GM12873 (cell line): ENCODE results near the gene FBXO42.

ENCODE experiments used
- TF ChIP-seq, protein P1 (sequence below): IDR thresholded peaks from 2 replicates; pipeline ENCODE4 v1.5.1; 2012; ENCODE audit warnings: low read depth, mild to moderate bottlenecking, moderate library complexity, low read length, control low read depth; ENCODE audit not compliant: insufficient read depth; ENCODE audit errors: missing control alignments

FBXO42 gene

DNA sequence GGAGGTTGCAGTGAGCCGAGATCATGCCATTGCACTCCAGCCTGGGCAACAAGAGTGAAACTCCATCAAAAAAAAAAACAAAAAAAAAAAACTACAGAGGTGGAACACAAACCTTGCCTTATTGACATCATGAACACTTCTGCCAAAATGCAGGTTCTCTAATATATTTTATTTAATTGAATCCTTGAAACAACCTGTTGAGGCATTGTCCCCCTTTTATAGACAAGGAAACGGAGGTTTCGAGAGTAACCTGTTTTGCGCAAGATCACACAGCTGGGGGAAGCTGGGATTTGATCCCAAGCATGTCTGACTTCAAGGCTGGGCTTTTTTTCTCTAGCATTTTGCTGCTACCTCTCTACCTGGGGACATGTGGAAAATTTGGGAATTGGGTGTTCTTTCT, 17.5 kb upstream of the FBXO42 start:
- TF ChIP-seq, protein P1, sequence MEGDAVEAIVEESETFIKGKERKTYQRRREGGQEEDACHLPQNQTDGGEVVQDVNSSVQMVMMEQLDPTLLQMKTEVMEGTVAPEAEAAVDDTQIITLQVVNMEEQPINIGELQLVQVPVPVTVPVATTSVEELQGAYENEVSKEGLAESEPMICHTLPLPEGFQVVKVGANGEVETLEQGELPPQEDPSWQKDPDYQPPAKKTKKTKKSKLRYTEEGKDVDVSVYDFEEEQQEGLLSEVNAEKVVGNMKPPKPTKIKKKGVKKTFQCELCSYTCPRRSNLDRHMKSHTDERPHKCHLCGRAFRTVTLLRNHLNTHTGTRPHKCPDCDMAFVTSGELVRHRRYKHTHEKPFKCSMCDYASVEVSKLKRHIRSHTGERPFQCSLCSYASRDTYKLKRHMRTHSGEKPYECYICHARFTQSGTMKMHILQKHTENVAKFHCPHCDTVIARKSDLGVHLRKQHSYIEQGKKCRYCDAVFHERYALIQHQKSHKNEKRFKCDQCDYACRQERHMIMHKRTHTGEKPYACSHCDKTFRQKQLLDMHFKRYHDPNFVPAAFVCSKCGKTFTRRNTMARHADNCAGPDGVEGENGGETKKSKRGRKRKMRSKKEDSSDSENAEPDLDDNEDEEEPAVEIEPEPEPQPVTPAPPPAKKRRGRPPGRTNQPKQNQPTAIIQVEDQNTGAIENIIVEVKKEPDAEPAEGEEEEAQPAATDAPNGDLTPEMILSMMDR = no peak

DNA sequence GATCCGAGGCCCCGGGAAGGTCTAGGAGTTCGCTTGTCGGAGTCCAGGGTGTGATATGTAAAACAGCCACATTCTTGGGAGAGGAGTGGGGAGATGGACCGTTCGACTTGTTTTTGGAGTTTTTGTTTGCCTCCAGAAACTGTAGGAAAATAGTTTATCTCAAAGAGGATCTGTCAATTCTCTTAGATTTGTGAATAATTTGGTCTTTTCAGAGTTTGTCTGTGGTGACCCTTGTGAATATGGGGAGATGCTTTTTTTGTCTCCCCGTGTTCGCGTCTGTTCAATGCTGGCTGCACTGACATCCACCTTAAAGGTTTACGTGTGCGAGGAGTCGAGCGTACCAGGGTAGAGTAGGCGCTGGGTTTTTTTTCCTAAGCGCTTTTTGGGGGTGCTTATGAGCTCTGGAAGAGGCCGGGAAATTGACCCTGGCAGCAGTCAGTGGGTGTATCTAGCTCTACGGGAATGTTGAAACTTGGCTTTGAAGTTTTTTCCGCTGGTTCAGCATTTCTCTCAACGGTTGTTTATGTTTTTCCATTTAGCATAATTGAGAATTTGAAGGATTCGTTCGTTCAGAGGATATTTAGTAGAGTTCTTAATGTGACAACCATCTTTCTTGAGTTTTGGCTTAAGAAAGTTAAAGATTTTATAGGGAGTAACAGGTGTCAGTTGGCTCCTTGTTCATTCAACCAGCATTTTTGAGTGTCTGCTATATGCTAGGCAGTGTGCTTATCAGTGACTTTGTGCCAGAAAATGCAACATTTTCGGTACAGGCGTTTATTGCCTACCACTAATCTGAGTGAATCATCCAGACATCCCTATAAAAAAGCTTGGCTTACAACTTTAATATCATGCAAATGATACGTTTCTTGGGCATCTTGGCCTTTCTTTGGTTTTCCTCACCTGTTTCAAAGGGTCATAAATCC, 15.9 kb upstream of the FBXO42 start:
- TF ChIP-seq, protein P1 = no peak

DNA sequence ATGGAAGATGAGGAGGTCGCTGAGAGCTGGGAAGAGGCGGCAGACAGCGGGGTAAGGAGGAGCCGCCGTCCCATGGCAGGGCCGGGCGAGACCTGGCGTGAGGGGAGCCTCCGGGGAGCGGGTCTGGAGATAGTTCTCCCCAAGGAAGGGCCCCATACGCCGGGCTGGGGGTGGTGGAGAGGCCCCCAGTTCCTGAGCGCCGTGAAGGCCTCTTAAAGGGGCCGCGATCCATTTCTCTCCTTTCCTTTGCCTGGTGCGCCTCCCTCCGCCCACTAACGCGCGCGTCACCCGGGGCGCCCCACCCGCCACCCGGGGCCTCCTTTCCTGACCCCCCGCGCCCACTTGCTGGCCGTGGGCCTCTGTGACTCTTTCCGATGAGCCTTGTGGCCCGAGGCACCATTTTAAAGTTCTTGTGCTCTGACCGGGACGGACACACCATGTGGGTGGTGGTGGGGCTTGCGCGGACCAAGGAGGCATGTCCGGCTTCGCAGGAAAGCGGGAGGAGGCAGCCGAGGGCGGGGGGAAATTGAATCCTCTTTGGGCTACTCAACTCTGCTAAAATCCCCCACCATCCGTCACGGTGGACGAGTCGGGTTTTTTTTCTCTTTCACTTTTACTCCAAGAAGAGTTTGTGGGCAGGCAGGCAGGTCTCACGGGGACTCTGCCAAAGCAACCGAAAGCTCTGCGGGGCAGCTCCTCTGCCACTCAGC, 15.1 kb upstream of the FBXO42 start:
- TF ChIP-seq, protein P1 = no peak

DNA sequence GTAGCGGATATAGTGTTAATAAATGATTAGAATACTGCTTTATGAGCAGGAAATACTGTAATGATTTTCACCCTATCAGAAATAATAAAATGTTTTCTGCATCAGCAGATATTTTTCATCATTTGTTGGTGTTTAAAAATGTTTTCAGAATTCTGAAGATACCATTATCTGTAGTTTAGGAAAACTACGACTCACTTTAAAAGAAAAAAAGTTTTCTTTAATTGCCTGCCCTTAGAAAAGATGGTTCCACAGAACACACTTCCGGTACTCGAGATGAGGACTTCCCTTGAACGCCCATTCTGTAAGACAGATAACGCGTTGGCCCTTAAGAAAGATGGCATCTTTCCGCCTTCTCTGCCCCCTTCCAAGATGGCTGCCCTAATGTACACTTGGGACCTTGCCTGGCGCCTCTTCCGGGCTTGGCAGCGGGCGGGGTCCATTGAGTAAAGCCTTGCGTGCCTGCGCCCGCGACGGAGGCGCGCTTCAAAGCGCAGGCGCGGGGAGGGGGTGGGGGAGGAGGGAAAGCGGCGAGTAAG, 14.5 kb upstream of the FBXO42 start, which contains the start of gene SZRD1:
SZRD1 (plus strand) TSS at position 521 of the 536 bp plus-strand sequence. CDS start 16 bp downstream, outside the sequence.
- TF ChIP-seq, protein P1 = no peak

DNA sequence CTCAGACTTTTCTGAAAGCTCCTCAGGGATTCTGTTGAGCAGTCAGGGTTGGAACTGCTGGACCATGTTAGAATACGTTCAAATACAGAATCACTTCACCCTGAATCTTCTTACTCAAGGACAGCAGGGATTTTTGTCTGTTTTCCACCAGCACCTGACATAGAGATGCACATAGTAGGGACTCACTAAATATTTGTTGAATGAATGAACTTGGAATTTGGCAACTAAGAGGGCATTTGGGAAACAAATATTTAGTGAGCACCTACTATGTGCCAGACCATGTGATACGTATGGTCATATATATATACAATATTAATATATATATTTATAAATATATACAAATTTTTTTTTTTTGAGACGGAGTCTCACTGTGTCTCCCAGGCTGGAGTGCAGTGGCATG, 4.6 kb upstream of the FBXO42 start:
- TF ChIP-seq, protein P1 = no peak

DNA sequence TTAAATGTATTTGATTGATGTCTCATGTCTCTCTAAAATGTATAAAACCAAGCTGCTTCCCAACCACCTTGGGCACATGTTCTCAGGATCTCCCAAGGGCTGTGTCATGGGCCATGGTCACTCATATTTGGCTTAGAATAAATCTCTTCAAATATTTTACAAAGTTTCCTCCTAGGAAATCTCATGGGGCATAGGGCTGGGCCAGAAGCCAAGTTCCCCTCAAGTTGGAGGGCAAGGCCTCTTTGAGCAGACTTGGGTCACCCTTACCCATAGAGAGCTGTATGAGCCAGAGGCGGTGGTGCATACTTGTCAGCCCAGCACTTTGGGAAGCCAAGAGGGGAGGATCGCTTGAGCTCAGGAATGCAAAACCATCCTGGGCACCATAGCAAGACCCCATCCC, 2.3 kb upstream of the FBXO42 start:
- TF ChIP-seq, protein P1 = no peak
